WTC11 (cell line): Measurements from ENCODE around the gene GRM7.

ENCODE experiments used
- E2F4 ChIP-seq: sonication (generic); formaldehyde crosslinking; IDR thresholded peaks from 2 replicates; pipeline ENCODE4 v1.8.1; 2022; ENCODE audit warnings: low read depth, mild to moderate bottlenecking, moderate library complexity, missing genetic modification reagents, borderline replicate concordance
- ZNF317 ChIP-seq: sonication (generic); formaldehyde crosslinking; IDR thresholded peaks from 2 replicates; pipeline ENCODE4 v1.8.1; 2023; ENCODE audit warnings: low read depth, mild to moderate bottlenecking, moderate library complexity, missing genetic modification reagents, borderline replicate concordance

GRCh38 chr3:7721869-7722268 is 861.0 kb downstream of the GRM7 start:
- TF ChIP-seq E2F4 (CRISPR knock-in tag): no peak
- no peak for TF ChIP-seq ZNF317
